Testis (tissue), 3 donors: Measurements from ENCODE around the gene ARMH4. TPM values are rescaled to one million over a fixed set of nuclear protein-coding genes. Genes with fewer than 3 reads are reported as not detected.

Experiments used
- DNase-seq: peaks from one replicate; pipeline ENCODE4 v3.0.0-alpha.2; 2019
- H3K27ac ChIP-seq, 2 donors: fragments of 200-600 bp; sonication (generic); one replicate each; pipeline ENCODE4 v1.5.1; 2019
- H3K27me3 ChIP-seq: fragments of 200-600 bp; sonication (generic); one replicate; pipeline ENCODE4 v1.5.1; 2019
- H3K36me3 ChIP-seq: fragments of 200-600 bp; sonication (generic); one replicate; pipeline ENCODE4 v1.5.1; 2017; ENCODE audit warnings: low read depth; ENCODE audit errors: missing control alignments
- H3K4me1 ChIP-seq: fragments of 200-600 bp; sonication (generic); one replicate; pipeline ENCODE4 v1.5.1; 2019
- H3K4me3 ChIP-seq, 2 donors: fragments of 200-600 bp; sonication (generic); one replicate each; pipeline ENCODE4 v1.5.1; 2017 to 2019
- H3K9me3 ChIP-seq: fragments of 200-600 bp; sonication (generic); one replicate; pipeline ENCODE4 v1.5.1; 2017
- POLR2A ChIP-seq: fragments of 450-650 bp; IDR thresholded peaks from one replicate; pipeline ENCODE4 v1.6.1; 2017; ENCODE audit warnings: antibody characterized with exemption, mild to moderate bottlenecking, moderate library complexity
- WGBS, 2 donors: methylation state at CpG; one replicate each; pipeline ENCODE4 v1.1.5; 2018; 5-methylcytosine and 5-hydroxymethylcytosine counted together
- intact Hi-C: fragments of 100-400 bp; cut with DNase I; formaldehyde crosslinking; loops from one replicate; pipeline ENCODE4 v1.15.1; 2023; ENCODE audit warnings: low total_unique reads
- polyA plus RNA-seq: library from polyadenylated mRNA; stranded (reverse); fragments of 350-450 nt; fragmentation: Illumina TruSeq; extraction: RNeasy Lipid Tissue Mini Kit (QIAGEN cat#74804); gene quantifications from one replicate; pipeline ENCODE4 v1.2.3, GENCODE V29; 2014; ENCODE audit warnings: low read depth, low replicate concordance; ENCODE audit not compliant: insufficient read depth
- total RNA-seq, 2 donors: library from RNA; depleted of rRNA; stranded (reverse); fragments of >200 nt; gene quantifications; one replicate each; pipeline ENCODE4 v1.2.3, GENCODE V29; 2016
- TF ChIP-seq, protein P1 (sequence below), 3 experiments: fragments of 450-650 bp in 2 of 3; fragments of 200-600 bp in 1 of 3; sonication (generic) in 1 of 3; IDR thresholded peaks; one replicate each; pipeline ENCODE4 v1.5.1; 2016 to 2019; ENCODE audit warnings: antibody characterized with exemption in 3 of 3, mild to moderate bottlenecking in 2 of 3, moderate library complexity in 1 of 3

ARMH4 gene
- total and polyA plus RNA-seq, 3 donors from 2014 or later: 13.5 to 65.8 (median 38.7) TPM

- Histone ChIP-seq H3K9me3 (no peaks in the 10 kb centered on the region), H3K4me3 (no peak overlapping the region), H3K27me3 (no peaks in the 10 kb centered on the region), H3K36me3 (no peaks in the 10 kb centered on the region), H3K27ac (no peak overlapping the region), H3K4me1 (peaks cover 9% of the 10 kb centered on the region)
- WGBS, 2 donors: 73 to 90% methylated on average over 5 of the region's 5 CpGs
- TF ChIP-seq, protein P1, sequence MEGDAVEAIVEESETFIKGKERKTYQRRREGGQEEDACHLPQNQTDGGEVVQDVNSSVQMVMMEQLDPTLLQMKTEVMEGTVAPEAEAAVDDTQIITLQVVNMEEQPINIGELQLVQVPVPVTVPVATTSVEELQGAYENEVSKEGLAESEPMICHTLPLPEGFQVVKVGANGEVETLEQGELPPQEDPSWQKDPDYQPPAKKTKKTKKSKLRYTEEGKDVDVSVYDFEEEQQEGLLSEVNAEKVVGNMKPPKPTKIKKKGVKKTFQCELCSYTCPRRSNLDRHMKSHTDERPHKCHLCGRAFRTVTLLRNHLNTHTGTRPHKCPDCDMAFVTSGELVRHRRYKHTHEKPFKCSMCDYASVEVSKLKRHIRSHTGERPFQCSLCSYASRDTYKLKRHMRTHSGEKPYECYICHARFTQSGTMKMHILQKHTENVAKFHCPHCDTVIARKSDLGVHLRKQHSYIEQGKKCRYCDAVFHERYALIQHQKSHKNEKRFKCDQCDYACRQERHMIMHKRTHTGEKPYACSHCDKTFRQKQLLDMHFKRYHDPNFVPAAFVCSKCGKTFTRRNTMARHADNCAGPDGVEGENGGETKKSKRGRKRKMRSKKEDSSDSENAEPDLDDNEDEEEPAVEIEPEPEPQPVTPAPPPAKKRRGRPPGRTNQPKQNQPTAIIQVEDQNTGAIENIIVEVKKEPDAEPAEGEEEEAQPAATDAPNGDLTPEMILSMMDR (IDR thresholded peaks at IDR 0.05): no peak
- no peak for TF ChIP-seq POLR2A
- intact Hi-C loops: no loop called here
- DNase-seq: no peak
Observed at GRCh38 chr14:58198086-58198485, 46.1 kb upstream of the ARMH4 start.

DNA sequence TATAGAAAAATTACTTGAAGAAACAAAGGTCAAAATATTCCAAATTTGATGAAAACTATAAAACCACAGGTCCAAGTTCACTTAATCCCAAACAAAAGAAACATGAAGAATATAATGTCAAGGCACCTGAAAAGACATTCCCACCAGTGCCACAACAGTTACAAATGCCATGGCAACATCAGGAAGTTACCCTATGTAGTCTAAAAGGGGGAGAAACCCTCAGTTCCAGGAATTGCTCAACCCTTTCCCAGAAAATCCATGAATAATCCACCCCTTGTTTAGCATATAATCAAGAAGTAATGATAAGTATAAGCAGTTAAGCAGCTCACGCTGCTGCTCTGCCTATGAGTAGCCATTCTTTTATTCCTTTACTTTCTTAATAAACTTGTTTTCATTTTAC lies 44.2 kb upstream of the ARMH4 start:
- no peak overlapping the region for H3K4me3 ChIP-seq
- peaks cover 5% of the 10 kb centered on the region for H3K4me1 ChIP-seq
- H3K9me3 ChIP-seq: no peaks in the 10 kb centered on the region
- WGBS, 2 donors: 95 to 100% methylated on average over 1 of the region's 1 CpG
- TF ChIP-seq, protein P1 (IDR thresholded peaks at IDR 0.05): no peak
- TF ChIP-seq POLR2A: no peak
- no peak overlapping the region for H3K27ac ChIP-seq
- no peak for DNase-seq
- no peaks in the 10 kb centered on the region for H3K36me3 ChIP-seq
- intact Hi-C loops: no loop called here
- no peaks in the 10 kb centered on the region for H3K27me3 ChIP-seq

- Histone ChIP-seq H3K27ac (no peak overlapping the region), H3K4me1 (no peaks in the 10 kb centered on the region), H3K27me3 (no peaks in the 10 kb centered on the region), H3K4me3 (no peak overlapping the region), H3K36me3 (no peaks in the 10 kb centered on the region), H3K9me3 (no peaks in the 10 kb centered on the region)
- TF ChIP-seq POLR2A: no peak
- TF ChIP-seq, protein P1 (IDR thresholded peaks at IDR 0.05): no peak
- intact Hi-C loops: no loop called here
- DNase-seq: no peak
- WGBS, 2 donors: 50 to 53% methylated on average over 2 of the region's 2 CpGs
Observed at GRCh38 chr14:58193542-58193941, 41.5 kb upstream of the ARMH4 start.

GRCh38 chr14:58191763-58192601 lies 40.0 kb upstream of the ARMH4 start:
- no peak overlapping the region for H3K27ac ChIP-seq
- intact Hi-C loops: no loop called here

More at GRCh38 chr14:58191763-58192601, 40.0 kb upstream of the ARMH4 start:
- Histone ChIP-seq H3K4me3 (no peak overlapping the region), H3K9me3 (no peaks in the 10 kb centered on the region), H3K36me3 (no peaks in the 10 kb centered on the region), H3K27me3 (no peaks in the 10 kb centered on the region), H3K4me1 (no peaks in the 10 kb centered on the region)
- no peak for DNase-seq
- 77 to 79% methylated on average over 3 of the region's 3 CpGs for WGBS, 2 donors
- no peak for TF ChIP-seq POLR2A
- TF ChIP-seq, protein P1 (IDR thresholded peaks at IDR 0.05): no peak
